ENCODE measurements around the gene CREB3L1. TPM values are rescaled to one million over a fixed set of nuclear protein-coding genes. Genes with fewer than 3 reads are reported as not detected.

The CREB3L1 gene
- total RNA-seq, 1 donor from 2014 or later = 40.5 TPM

DNA sequence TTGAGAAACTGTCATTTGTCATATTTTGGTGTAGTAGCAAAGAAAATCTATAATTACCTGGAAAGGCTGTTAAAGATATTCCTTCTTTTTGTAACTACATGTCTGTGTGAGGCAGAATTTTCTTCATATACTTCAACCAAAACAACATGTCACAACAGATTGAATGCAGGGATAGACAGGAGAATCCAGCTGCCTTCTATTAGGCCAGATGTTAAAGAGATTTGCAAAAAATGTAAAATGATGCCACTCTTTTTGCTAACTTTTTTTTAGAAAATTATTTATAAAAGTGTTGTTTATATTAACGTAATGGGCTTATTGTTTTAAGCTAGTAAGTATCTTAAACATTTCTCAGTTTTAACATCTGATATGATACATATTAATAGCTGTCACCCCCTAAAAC lies 82.5 kb downstream of the CREB3L1 start:
- Histone ChIP-seq H3K4me1 (peaks cover 55% of the 10 kb centered on the region), H3K27me3 (ENCODE audit: low read depth) (no peaks in the 10 kb centered on the region), H3K9me3 (no peaks in the 10 kb centered on the region), H3K27ac (no peak overlapping the region), H3K36me3 (peaks cover 10% of the 10 kb centered on the region), H3K4me3 (no peak overlapping the region)
- ATAC-seq (no peak), DNase-seq (no peak)
- TF ChIP-seq CTCF (IDR thresholded peaks at IDR 0.05) = no peak
- intact Hi-C loops (cut with DNase I) = no loop called here

GRCh38 chr11:46360878-46361277 lies 83.4 kb downstream of the CREB3L1 start:
- peak overlapping the region; percentile 89 for H3K27ac ChIP-seq
- peaks cover 8% of the 10 kb centered on the region for H3K36me3 ChIP-seq
- no peaks in the 10 kb centered on the region for H3K9me3 ChIP-seq
- ATAC-seq = peak; percentile 24 to 32
- DNase-seq = peak; percentile 56
- H3K4me1 ChIP-seq = peaks cover 55% of the 10 kb centered on the region
- no peak for TF ChIP-seq CTCF (IDR thresholded peaks at IDR 0.05)
- intact Hi-C loops (cut with DNase I) = no loop called here
- H3K4me3 ChIP-seq = peak overlapping the region; percentile 50
- no peaks in the 10 kb centered on the region for H3K27me3 ChIP-seq (ENCODE audit: low read depth)

DNA sequence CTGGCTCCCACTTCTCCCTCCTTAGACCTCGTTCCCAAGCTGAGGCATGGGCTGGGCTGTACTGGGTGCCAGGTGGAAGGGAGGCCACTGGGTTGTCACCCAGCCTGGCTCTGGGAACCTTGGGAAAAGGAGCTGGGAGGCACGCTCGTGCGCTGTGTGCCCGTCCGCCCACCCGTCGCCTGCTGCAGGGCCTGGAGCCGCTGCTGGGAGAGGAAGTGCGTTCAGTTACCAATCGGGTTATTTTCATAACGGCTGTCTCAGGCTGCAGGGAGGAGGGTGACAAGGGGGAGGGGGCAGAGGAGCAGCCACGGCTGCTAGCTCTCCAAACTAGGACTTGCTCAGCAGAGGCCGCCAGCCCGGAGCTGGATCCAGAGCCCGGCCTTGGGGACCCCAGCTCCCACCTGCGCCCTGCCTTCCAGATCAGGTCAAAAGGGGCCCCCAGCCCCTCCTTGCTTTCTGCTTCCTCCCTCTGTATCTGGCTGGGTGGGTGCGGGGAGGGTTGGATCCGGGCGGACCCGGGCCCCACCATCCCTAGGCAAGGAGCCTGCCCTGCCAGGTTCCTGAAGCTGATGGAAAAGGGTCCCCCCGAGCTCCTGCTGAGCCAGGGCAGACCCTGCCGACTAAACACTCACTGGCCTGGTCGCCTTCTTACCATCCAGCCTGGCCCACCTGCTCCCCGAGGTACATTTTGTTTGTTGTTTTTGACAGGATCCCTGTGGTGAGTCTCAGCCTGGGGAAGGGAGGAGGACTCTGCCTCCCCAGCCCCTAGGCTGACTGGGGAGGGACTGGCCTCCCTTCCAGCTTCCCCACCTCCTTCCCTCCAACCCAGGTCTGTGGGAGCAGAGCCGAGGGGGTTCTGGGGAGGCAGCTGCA lies 84.1 kb downstream of the CREB3L1 start:
- Histone ChIP-seq H3K4me1 (peaks cover 55% of the 10 kb centered on the region), H3K27ac (peak overlapping the region; percentile 89), H3K36me3 (peaks cover 1% of the 10 kb centered on the region), H3K27me3 (ENCODE audit: low read depth) (no peaks in the 10 kb centered on the region), H3K4me3 (peak overlapping the region; percentile 50), H3K9me3 (no peaks in the 10 kb centered on the region)
- peak; percentile 77 to 83 for ATAC-seq
- TF ChIP-seq CTCF (IDR thresholded peaks at IDR 0.05) = no peak
- DNase-seq = peak; percentile 83
- intact Hi-C loops (cut with DNase I) = no loop called here

- H3K9me3 ChIP-seq = no peaks in the 10 kb centered on the region
- H3K36me3 ChIP-seq = peaks cover 4% of the 10 kb centered on the region
- no peak for ATAC-seq
- no peak for DNase-seq
- TF ChIP-seq CTCF (IDR thresholded peaks at IDR 0.05) = no peak
- H3K27me3 ChIP-seq (ENCODE audit: low read depth) = no peaks in the 10 kb centered on the region
- intact Hi-C loops (cut with DNase I) = no loop called here
- H3K4me3 ChIP-seq = peak overlapping the region; percentile 50
- H3K27ac ChIP-seq = peak overlapping the region; percentile 89
- peaks cover 48% of the 10 kb centered on the region for H3K4me1 ChIP-seq
These were observed 84.9 kb downstream of the CREB3L1 start for GRCh38 chr11:46362156-46363030.

- Histone ChIP-seq H3K9me3 (no peaks in the 10 kb centered on the region), H3K36me3 (peaks cover 8% of the 10 kb centered on the region), H3K4me1 (peaks cover 51% of the 10 kb centered on the region), H3K27ac (peak overlapping the region; percentile 89), H3K27me3 (ENCODE audit: low read depth) (no peaks in the 10 kb centered on the region), H3K4me3 (peak overlapping the region; percentile 50)
- DNase-seq = peak; percentile 85
- peak; percentile 69 to 79 for ATAC-seq
- intact Hi-C loops (cut with DNase I) = no loop called here
- no peak for TF ChIP-seq CTCF (IDR thresholded peaks at IDR 0.05)
These were observed 85.6 kb downstream of the CREB3L1 start for GRCh38 chr11:46363031-46363407.

Data from lower lobe of right lung (tissue), 2 donors.